Panc1 (cell line): ENCODE measurements around the gene CACNG7. TPM values are rescaled to one million over a fixed set of nuclear protein-coding genes. Genes with fewer than 3 reads are reported as not detected.

Experiments used
- ATAC-seq: fragments of 200-7000 bp; cut with Tn5 transposase; 2 replicates; pipeline ENCODE4 v1.9.1; 2020; ENCODE audit warnings: mild to moderate bottlenecking, moderate library complexity
- BruUV-seq: library from RNA; stranded (reverse); fragments of 400-500 nt; replicated peaks from 2 replicates; lab custom pipeline; 2021; lab: Mats Ljungman, UMichigan
- CTCF ChIA-PET: fragments of 300-600 bp; sonication (Branson Sonifier 250); formaldehyde crosslinking; loops from one replicate; lab custom pipeline; 2022; ENCODE audit warnings: antibody characterized with exemption; lab: Charles Lee
- POLR2A ChIA-PET: fragments of 300-600 bp; sonication (Branson Sonifier 250); formaldehyde crosslinking; loops from one replicate; lab custom pipeline; 2022; ENCODE audit warnings: antibody characterized with exemption; lab: Charles Lee
- DNase-seq: peaks from one replicate; pipeline ENCODE4 v3.0.0-alpha.2; 2010; ENCODE audit warnings: low read depth, low spot score
- H3K27ac ChIP-seq: 2 replicates; pipeline ENCODE4 v1.5.1; 2011; ENCODE audit warnings: mild to moderate bottlenecking, low read length, inconsistent platforms
- H3K27me3 ChIP-seq: fragments of 200-500 bp; sonication (Bioruptor generic); 2 replicates; pipeline ENCODE4 v1.6.0; 2014; ENCODE audit warnings: low read length, inconsistent platforms; ENCODE audit not compliant: control insufficient read depth, insufficient read depth
- H3K36me3 ChIP-seq: fragments of 200-500 bp; sonication (Bioruptor generic); 2 replicates; pipeline ENCODE4 v1.5.1; 2014; ENCODE audit warnings: inconsistent platforms, mild to moderate bottlenecking, low read length, moderate library complexity; ENCODE audit not compliant: control insufficient read depth, insufficient read depth
- H3K4me1 ChIP-seq: 2 replicates; pipeline ENCODE4 v1.5.1; 2011; ENCODE audit warnings: inconsistent platforms, mild to moderate bottlenecking, low read length, moderate library complexity; ENCODE audit not compliant: control insufficient read depth, insufficient read depth
- H3K4me3 ChIP-seq, 2 experiments: 2 replicates each; pipeline ENCODE4 v1.5.1; 2011 to 2012; ENCODE audit warnings: low read depth in 2 of 2, low read length in 2 of 2, mild to moderate bottlenecking in 2 of 2, inconsistent platforms in 1 of 2, moderate library complexity in 1 of 2
- H3K9me3 ChIP-seq: fragments of 200-500 bp; sonication (Bioruptor generic); 2 replicates; pipeline ENCODE4 v1.5.1; 2014; ENCODE audit warnings: low read depth, mild to moderate bottlenecking, inconsistent platforms, low read length, moderate library complexity; ENCODE audit not compliant: control insufficient read depth, insufficient read depth
- POLR2AphosphoS5 ChIP-seq: IDR thresholded peaks from 2 replicates; pipeline ENCODE4 v1.6.1; 2012; ENCODE audit warnings: mild to moderate bottlenecking, low read depth, low read length, moderate library complexity
- SIN3A ChIP-seq: IDR thresholded peaks from 2 replicates; pipeline ENCODE4 v1.6.1; 2012; ENCODE audit warnings: low read depth, mild to moderate bottlenecking, low read length, moderate library complexity, borderline replicate concordance; ENCODE audit not compliant: insufficient read depth
- TCF7L2 ChIP-seq: IDR thresholded peaks from 2 replicates; pipeline ENCODE4 v1.6.1; 2011; ENCODE audit warnings: mild to moderate bottlenecking, low read depth, low read length, inconsistent platforms
- in situ Hi-C: cut with HindIII; loops from 2 replicates; pipeline ENCODE4 v1.10.0; 2016; ENCODE audit warnings: low sequenced_read_pairs, low pct_unique_long_range_greater_than_20kb
- intact Hi-C: fragments of 100-400 bp; cut with micrococcal nuclease; formaldehyde crosslinking; loops from one replicate; pipeline ENCODE4 v1.10.0; 2022; ENCODE audit not compliant: unreplicated experiment
- total RNA-seq: library from RNA; stranded (reverse); gene quantifications from one replicate; pipeline ENCODE4 v1.2.1, GENCODE V29; 2021; ENCODE audit not compliant: unreplicated experiment
- TF ChIP-seq, protein P1 (sequence below), 2 experiments: IDR thresholded peaks; 2 replicates each; pipeline ENCODE4 v1.6.1; 2011 to 2012; ENCODE audit warnings: low read depth in 2 of 2, control low read depth in 1 of 2, low read length in 1 of 2, mild to moderate bottlenecking in 1 of 2, moderate library complexity in 1 of 2; ENCODE audit not compliant: insufficient read depth in 1 of 2
- TF ChIP-seq, protein P2 (sequence below): fragments of 450-650 bp; IDR thresholded peaks from 2 replicates; pipeline ENCODE4 v1.5.1; 2017; ENCODE audit warnings: mild to moderate bottlenecking

CACNG7 gene
- total RNA-seq, 1 experiment from 2014 or later: 7.7 TPM

GRCh38 chr19:53980539-53981375 is 71.7 kb downstream of the CACNG7 start:
- TF ChIP-seq, protein P1, sequence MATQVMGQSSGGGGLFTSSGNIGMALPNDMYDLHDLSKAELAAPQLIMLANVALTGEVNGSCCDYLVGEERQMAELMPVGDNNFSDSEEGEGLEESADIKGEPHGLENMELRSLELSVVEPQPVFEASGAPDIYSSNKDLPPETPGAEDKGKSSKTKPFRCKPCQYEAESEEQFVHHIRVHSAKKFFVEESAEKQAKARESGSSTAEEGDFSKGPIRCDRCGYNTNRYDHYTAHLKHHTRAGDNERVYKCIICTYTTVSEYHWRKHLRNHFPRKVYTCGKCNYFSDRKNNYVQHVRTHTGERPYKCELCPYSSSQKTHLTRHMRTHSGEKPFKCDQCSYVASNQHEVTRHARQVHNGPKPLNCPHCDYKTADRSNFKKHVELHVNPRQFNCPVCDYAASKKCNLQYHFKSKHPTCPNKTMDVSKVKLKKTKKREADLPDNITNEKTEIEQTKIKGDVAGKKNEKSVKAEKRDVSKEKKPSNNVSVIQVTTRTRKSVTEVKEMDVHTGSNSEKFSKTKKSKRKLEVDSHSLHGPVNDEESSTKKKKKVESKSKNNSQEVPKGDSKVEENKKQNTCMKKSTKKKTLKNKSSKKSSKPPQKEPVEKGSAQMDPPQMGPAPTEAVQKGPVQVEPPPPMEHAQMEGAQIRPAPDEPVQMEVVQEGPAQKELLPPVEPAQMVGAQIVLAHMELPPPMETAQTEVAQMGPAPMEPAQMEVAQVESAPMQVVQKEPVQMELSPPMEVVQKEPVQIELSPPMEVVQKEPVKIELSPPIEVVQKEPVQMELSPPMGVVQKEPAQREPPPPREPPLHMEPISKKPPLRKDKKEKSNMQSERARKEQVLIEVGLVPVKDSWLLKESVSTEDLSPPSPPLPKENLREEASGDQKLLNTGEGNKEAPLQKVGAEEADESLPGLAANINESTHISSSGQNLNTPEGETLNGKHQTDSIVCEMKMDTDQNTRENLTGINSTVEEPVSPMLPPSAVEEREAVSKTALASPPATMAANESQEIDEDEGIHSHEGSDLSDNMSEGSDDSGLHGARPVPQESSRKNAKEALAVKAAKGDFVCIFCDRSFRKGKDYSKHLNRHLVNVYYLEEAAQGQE (IDR thresholded peaks at IDR 0.05; ENCODE audit: insufficient read depth in 1 of 2, low read depth in 2 of 2, low read length in 1 of 2): no peak; a peak in 1 of 4 replicates
- peak; percentile 59 for TF ChIP-seq POLR2AphosphoS5
- TF ChIP-seq, protein P2, sequence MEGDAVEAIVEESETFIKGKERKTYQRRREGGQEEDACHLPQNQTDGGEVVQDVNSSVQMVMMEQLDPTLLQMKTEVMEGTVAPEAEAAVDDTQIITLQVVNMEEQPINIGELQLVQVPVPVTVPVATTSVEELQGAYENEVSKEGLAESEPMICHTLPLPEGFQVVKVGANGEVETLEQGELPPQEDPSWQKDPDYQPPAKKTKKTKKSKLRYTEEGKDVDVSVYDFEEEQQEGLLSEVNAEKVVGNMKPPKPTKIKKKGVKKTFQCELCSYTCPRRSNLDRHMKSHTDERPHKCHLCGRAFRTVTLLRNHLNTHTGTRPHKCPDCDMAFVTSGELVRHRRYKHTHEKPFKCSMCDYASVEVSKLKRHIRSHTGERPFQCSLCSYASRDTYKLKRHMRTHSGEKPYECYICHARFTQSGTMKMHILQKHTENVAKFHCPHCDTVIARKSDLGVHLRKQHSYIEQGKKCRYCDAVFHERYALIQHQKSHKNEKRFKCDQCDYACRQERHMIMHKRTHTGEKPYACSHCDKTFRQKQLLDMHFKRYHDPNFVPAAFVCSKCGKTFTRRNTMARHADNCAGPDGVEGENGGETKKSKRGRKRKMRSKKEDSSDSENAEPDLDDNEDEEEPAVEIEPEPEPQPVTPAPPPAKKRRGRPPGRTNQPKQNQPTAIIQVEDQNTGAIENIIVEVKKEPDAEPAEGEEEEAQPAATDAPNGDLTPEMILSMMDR: no peak
- no peak for TF ChIP-seq SIN3A
- TF ChIP-seq TCF7L2: peak; percentile 90
- ChIA-PET CTCF (interaction anchor here (0.5 to 2.4 kb wide), 7 partner anchors 8 to 210 kb away, joined by 3 to 14 read pairs (median 5); no protein-coding TSS in a partner anchor), POLR2A (interaction anchor here (0.6 to 1.3 kb wide), 11 partner anchors 19 to 117 kb away, joined by 3 to 17 read pairs (median 4); partner anchors contain the start of gene MYADM)
- peak overlapping the region; percentile 90 for H3K27ac ChIP-seq
- H3K9me3 ChIP-seq: no peaks in the 10 kb centered on the region
- intact Hi-C loops (loop anchor here (10.0 kb wide), 1 partner anchor 136 kb away; no protein-coding TSS in a partner anchor), in situ Hi-C loops (no loop called here)
- ATAC-seq (peak; percentile 55), DNase-seq (peak; percentile 95)
- H3K36me3 ChIP-seq: no peaks in the 10 kb centered on the region
- BruUV-seq: no TSS peak
- H3K27me3 ChIP-seq: no peaks in the 10 kb centered on the region
- peak overlapping the region; percentile 54 to 79 for H3K4me3 ChIP-seq
- peaks cover 25% of the 10 kb centered on the region for H3K4me1 ChIP-seq

- intact Hi-C loops (loop anchor here (10.0 kb wide), 1 partner anchor 137 kb away; no protein-coding TSS in a partner anchor), in situ Hi-C loops (no loop called here)
- H3K4me1 ChIP-seq: peaks cover 25% of the 10 kb centered on the region
- DNase-seq (no peak), ATAC-seq (peak; percentile 57)
- TF ChIP-seq, protein P1 (IDR thresholded peaks at IDR 0.05; ENCODE audit: insufficient read depth in 1 of 2, low read depth in 2 of 2, low read length in 1 of 2): no peak; a peak in 1 of 4 replicates
- TF ChIP-seq SIN3A: 0 out of 2 replicates have a peak, but pooled peaks have one; percentile 33
- TF ChIP-seq TCF7L2: no peak
- peak; percentile 27; the same call in 1 of the 2 replicates for TF ChIP-seq POLR2AphosphoS5
- TF ChIP-seq, protein P2: no peak
- POLR2A ChIA-PET: interaction anchor here (0.6 to 1.3 kb wide), 5 partner anchors 22 to 113 kb away, joined by 3 to 6 read pairs (median 3); no protein-coding TSS in a partner anchor
- no TSS peak for BruUV-seq
- H3K9me3 ChIP-seq: no peaks in the 10 kb centered on the region
- no peaks in the 10 kb centered on the region for H3K27me3 ChIP-seq
- peak overlapping the region; percentile 90 for H3K27ac ChIP-seq
- CTCF ChIA-PET: interaction anchor here (0.5 to 2.4 kb wide), 3 partner anchors 43 to 158 kb away, joined by 5 to 14 read pairs (median 6); no protein-coding TSS in a partner anchor
- H3K4me3 ChIP-seq: peak overlapping the region; percentile 54 to 79
- no peaks in the 10 kb centered on the region for H3K36me3 ChIP-seq
These were observed 72.4 kb downstream of the CACNG7 start for GRCh38 chr19:53981376-53981951.
